Endodermal cell (in vitro differentiated cells): Measurements from ENCODE around the gene PLXNB2. TPM values are rescaled to one million over a fixed set of nuclear protein-coding genes. Genes with fewer than 3 reads are reported as not detected.

ENCODE experiments used
- DNase-seq: peaks from one replicate; pipeline ENCODE4 v3.0.0-alpha.2; 2017
- H3K27ac ChIP-seq: 2 replicates; pipeline ENCODE4 v1.5.1; 2013; ENCODE audit warnings: mild to moderate bottlenecking, low read depth, low read length, moderate library complexity
- H3K27me3 ChIP-seq: 2 replicates; pipeline ENCODE4 v1.6.1; 2013; ENCODE audit warnings: mild to moderate bottlenecking, low read length, moderate library complexity; ENCODE audit not compliant: insufficient read depth, control insufficient read depth, poor library complexity, severe bottlenecking
- H3K36me3 ChIP-seq: 2 replicates; pipeline ENCODE4 v1.7.0; 2013; ENCODE audit warnings: mild to moderate bottlenecking, low read length, moderate library complexity; ENCODE audit not compliant: control insufficient read depth, insufficient read depth
- H3K4me1 ChIP-seq: one replicate; pipeline ENCODE4 v1.7.0; 2013; ENCODE audit warnings: low read length; ENCODE audit not compliant: control insufficient read depth, insufficient read depth
- H3K4me3 ChIP-seq: 2 replicates; pipeline ENCODE4 v1.5.1; 2013; ENCODE audit warnings: mild to moderate bottlenecking, low read length, moderate library complexity
- H3K9ac ChIP-seq: 2 replicates; pipeline ENCODE4 v1.6.1; 2013; ENCODE audit warnings: mild to moderate bottlenecking, low read length, moderate library complexity; ENCODE audit not compliant: poor library complexity, severe bottlenecking; ENCODE audit errors: extremely low read depth
- H3K9me3 ChIP-seq: 2 replicates; pipeline ENCODE4 v1.6.1; 2013; ENCODE audit warnings: mild to moderate bottlenecking, low read length, moderate library complexity; ENCODE audit not compliant: control insufficient read depth
- H3K27ac Mint-ChIP-seq: 2 replicates; pipeline ENCODE4 v1.8.0; 2020; ENCODE audit warnings: mixed read lengths
- H3K27me3 Mint-ChIP-seq: 2 replicates; pipeline ENCODE4 v1.8.0; 2021; ENCODE audit warnings: mild to moderate bottlenecking, mixed read lengths; ENCODE audit not compliant: insufficient read depth
- H3K36me3 Mint-ChIP-seq: 2 replicates; pipeline ENCODE4 v1.8.0; 2020; ENCODE audit warnings: low read depth, mixed read lengths
- H3K4me1 Mint-ChIP-seq: 2 replicates; pipeline ENCODE4 v1.8.0; 2020; ENCODE audit warnings: mixed read lengths
- H3K4me3 Mint-ChIP-seq: 2 replicates; pipeline ENCODE4 v1.8.0; 2020; ENCODE audit warnings: mild to moderate bottlenecking, moderate library complexity, mixed read lengths
- H3K9me3 Mint-ChIP-seq: 2 replicates; pipeline ENCODE4 v1.8.0; 2020; ENCODE audit warnings: mild to moderate bottlenecking, mixed read lengths
- WGBS, 2 experiments: methylation state at CpG; one replicate each; pipeline versions ENCODE4 v1.1.5 to v1.1.7; 2013; ENCODE audit warnings: missing lambda C conversion rate in 2 of 2, mixed read lengths in 1 of 2; ENCODE audit not compliant: insufficient coverage in 1 of 2, insufficient read length in 1 of 2; 5-methylcytosine and 5-hydroxymethylcytosine counted together
- total RNA-seq, 2 donors: library from RNA; stranded (reverse); fragmentation: NEBNext Ultra II Directional in 1 of 2; extraction: Animal tissue kit (Norgen Biotek cat#: 25700) in 1 of 2; gene quantifications; 2 replicates in 1 of 2; 3 replicates in 1 of 2; pipeline ENCODE4 v1.2.1, GENCODE V29; 2021
- TF ChIP-seq, protein P1 (sequence below): fragments of 200-600 bp; sonication (generic); conservative IDR thresholded peaks from 2 replicates; pipeline ENCODE4 v1.5.0; 2021; ENCODE audit warnings: antibody characterized with exemption, mild to moderate bottlenecking

The PLXNB2 gene
- total RNA-seq, 2 donors from 2014 or later: 94.7 to 97.7 TPM

GRCh38 chr22:50250249-50250554 lies 57.2 kb downstream of the PLXNB2 start:
- H3K9ac ChIP-seq: no peak overlapping the region
- TF ChIP-seq, protein P1, sequence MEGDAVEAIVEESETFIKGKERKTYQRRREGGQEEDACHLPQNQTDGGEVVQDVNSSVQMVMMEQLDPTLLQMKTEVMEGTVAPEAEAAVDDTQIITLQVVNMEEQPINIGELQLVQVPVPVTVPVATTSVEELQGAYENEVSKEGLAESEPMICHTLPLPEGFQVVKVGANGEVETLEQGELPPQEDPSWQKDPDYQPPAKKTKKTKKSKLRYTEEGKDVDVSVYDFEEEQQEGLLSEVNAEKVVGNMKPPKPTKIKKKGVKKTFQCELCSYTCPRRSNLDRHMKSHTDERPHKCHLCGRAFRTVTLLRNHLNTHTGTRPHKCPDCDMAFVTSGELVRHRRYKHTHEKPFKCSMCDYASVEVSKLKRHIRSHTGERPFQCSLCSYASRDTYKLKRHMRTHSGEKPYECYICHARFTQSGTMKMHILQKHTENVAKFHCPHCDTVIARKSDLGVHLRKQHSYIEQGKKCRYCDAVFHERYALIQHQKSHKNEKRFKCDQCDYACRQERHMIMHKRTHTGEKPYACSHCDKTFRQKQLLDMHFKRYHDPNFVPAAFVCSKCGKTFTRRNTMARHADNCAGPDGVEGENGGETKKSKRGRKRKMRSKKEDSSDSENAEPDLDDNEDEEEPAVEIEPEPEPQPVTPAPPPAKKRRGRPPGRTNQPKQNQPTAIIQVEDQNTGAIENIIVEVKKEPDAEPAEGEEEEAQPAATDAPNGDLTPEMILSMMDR: no peak
- H3K4me3 Mint-ChIP-seq: peak overlapping the region; percentile 65
- 88 to 90% methylated on average over 11 of the region's 11 CpGs for WGBS, 2 experiments
- no peak overlapping the region for H3K27ac Mint-ChIP-seq
- H3K4me3 ChIP-seq: peak overlapping the region; percentile 86
- no peak for DNase-seq
- H3K4me1 Mint-ChIP-seq: no peaks in the 10 kb centered on the region
- H3K4me1 ChIP-seq: peaks cover 3% of the 10 kb centered on the region
- no peaks in the 10 kb centered on the region for H3K9me3 Mint-ChIP-seq
- no peaks in the 10 kb centered on the region for H3K27me3 ChIP-seq
- H3K27ac ChIP-seq: no peak overlapping the region
- H3K9me3 ChIP-seq: no peaks in the 10 kb centered on the region
- H3K27me3 Mint-ChIP-seq: no peaks in the 10 kb centered on the region
- H3K36me3 Mint-ChIP-seq: peaks cover 14% of the 10 kb centered on the region
- H3K36me3 ChIP-seq: peaks cover 25% of the 10 kb centered on the region

DNA sequence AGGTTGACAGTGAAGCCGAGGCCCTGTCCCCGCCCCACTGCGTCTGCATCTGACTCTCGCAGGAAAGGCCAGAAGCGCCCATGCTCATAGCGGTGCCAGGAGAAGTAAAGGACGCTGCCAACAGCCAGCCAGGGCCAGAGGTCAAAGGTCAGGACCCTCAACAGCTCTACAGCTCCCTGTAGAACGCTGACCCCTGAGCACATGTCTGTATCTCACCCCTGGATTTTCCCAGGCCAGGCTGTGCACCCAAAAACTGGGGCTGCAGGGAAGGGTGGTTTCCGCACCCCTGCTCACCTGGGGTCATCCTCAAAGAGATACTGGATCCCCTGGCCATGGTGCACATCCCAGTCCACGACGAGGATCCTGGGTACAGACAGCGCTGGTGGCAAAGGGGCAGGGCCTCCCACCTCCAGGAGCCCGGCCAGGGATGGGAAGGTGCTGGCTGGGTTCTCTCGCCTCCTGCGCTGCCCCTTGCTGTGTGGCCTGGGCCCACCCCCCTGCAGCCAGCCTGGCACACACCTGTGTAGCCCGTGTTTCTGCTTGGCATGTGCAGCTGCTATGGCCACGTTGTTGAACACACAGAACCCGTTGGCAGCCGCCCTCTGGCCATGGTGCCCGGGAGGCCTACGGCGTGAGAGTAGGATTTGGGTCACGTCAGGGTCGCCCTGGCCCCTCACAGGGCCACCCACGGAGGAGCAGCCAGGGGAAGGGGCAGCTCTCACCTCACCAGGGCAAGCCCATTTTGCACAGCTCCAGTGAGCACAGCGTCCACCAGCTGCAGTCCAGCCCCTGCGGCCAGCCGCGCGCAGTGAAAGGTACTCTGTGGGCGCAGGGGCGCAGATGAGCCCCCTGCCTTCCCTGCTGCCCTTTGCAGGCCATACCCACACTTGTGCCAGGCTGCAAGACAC lies 57.9 kb downstream of the PLXNB2 start:
- Mint-ChIP-seq H3K4me1 (peaks cover 1% of the 10 kb centered on the region), H3K36me3 (peaks cover 14% of the 10 kb centered on the region), H3K27me3 (no peaks in the 10 kb centered on the region), H3K27ac (no peak overlapping the region), H3K9me3 (no peaks in the 10 kb centered on the region), H3K4me3 (peak overlapping the region; percentile 65)
- H3K27me3 ChIP-seq: no peaks in the 10 kb centered on the region
- H3K9ac ChIP-seq: no peak overlapping the region
- H3K4me3 ChIP-seq: peak overlapping the region; percentile 86
- no peaks in the 10 kb centered on the region for H3K9me3 ChIP-seq
- no peak overlapping the region for H3K27ac ChIP-seq
- peaks cover 25% of the 10 kb centered on the region for H3K36me3 ChIP-seq
- 94 to 95% methylated on average over 20 to 32 of the region's 32 CpGs for WGBS, 2 experiments
- peaks cover 3% of the 10 kb centered on the region for H3K4me1 ChIP-seq
- no peak for DNase-seq
- TF ChIP-seq, protein P1: no peak

DNA sequence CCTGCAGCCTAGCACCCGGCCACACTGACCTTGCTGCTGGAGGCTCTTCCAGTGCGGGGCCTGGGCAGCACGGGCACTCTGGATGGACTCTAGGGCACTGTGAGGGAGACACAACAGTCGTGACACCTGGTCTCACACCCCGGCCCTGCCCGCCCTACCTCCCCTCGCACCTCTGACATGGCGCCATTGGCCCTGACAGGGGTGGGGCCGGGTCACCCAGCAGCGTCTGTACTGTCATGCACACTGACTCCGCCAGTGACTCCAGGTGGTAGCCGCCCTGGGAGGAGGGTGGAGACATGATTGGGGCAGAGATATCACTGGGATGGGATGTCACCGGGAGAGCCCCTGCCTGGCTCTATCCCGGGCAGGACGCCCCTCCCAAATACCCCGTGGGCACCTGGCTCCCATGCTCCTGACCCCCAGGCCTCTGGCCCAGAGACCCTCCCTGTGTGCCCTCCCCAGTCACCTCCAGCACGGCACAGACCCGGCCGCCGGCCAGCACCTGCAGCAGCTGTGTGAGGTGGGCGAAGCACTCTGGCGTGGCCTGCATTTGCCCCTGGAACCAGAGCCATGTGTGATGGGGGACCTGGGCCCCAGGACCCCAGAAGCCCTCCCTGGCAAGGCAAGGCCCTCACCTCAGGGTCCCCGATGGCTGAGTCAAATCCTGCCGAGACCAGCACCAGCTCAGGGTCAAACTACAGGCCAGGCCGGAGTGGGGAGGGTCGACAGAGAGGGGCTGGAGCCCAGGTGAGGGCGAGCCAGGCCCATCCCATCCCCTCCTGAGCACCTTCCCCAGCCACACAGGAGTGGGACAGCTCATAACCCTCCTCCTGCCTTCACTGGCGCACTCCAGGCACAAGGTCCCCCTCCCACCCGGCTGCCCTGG lies 59.0 kb downstream of the PLXNB2 start:
- Histone ChIP-seq H3K36me3 (peaks cover 25% of the 10 kb centered on the region), H3K27me3 (no peaks in the 10 kb centered on the region), H3K4me1 (peaks cover 3% of the 10 kb centered on the region), H3K9me3 (no peaks in the 10 kb centered on the region), H3K9ac (no peak overlapping the region), H3K27ac (no peak overlapping the region), H3K4me3 (no peak overlapping the region)
- WGBS, 2 experiments: 93 to 94% methylated on average over 19 to 29 of the region's 29 CpGs
- peaks cover 14% of the 10 kb centered on the region for H3K36me3 Mint-ChIP-seq
- H3K4me1 Mint-ChIP-seq: peaks cover 9% of the 10 kb centered on the region
- no peaks in the 10 kb centered on the region for H3K9me3 Mint-ChIP-seq
- H3K4me3 Mint-ChIP-seq: no peak overlapping the region
- no peak for DNase-seq
- TF ChIP-seq, protein P1: no peak
- H3K27me3 Mint-ChIP-seq: no peaks in the 10 kb centered on the region
- H3K27ac Mint-ChIP-seq: peak overlapping the region; percentile 53
